ENCODE results near the gene IQCB1. TPM values are rescaled to one million over a fixed set of nuclear protein-coding genes. Genes with fewer than 3 reads are reported as not detected.

The IQCB1 gene
- total RNA-seq, 1 donor from 2014 or later = 89.6 TPM

- no peaks in the 10 kb centered on the region for H3K27me3 Mint-ChIP-seq (ENCODE audit: insufficient read depth, low read depth)
- Histone ChIP-seq H3K9me3 (ENCODE audit: low read depth) (no peaks in the 10 kb centered on the region), H3K79me2 (ENCODE audit: low read depth) (no peaks in the 10 kb centered on the region), H3K4me1 (no peaks in the 10 kb centered on the region), H3K27ac (no peak overlapping the region), H3K4me2 (no peak overlapping the region), H2AFZ (replicated peaks) (no peak overlapping the region), H3K36me3 (peaks cover 4% of the 10 kb centered on the region), H3F3A (ENCODE audit: low read depth) (no peaks in the 10 kb centered on the region), H3K4me3 (no peak overlapping the region), H3K9ac (no peak overlapping the region), H3K27me3 (no peaks in the 10 kb centered on the region), H4K20me1 (ENCODE audit: low read depth) (no peaks in the 10 kb centered on the region)
- no peaks in the 10 kb centered on the region for H3K9me3 Mint-ChIP-seq
- no peak for TF ChIP-seq EZH2 (IDR thresholded peaks at IDR 0.05)
- TF ChIP-seq EZH2phosphoT487 (IDR thresholded peaks at IDR 0.05) = no peak
- TF ChIP-seq CTCF (IDR thresholded peaks at IDR 0.05) = no peak
- no peak overlapping the region for H3K27ac Mint-ChIP-seq
- H3K4me1 Mint-ChIP-seq = no peaks in the 10 kb centered on the region
- H3K36me3 Mint-ChIP-seq = peaks cover 6% of the 10 kb centered on the region
- H3K4me3 Mint-ChIP-seq = no peak overlapping the region
- no peak for DNase-seq (ENCODE audit: low spot score)
These were observed 34.0 kb downstream of the IQCB1 start for GRCh38 chr3:121800906-121801305.

- no peak overlapping the region for H3K27ac Mint-ChIP-seq
These were observed 37.9 kb downstream of the IQCB1 start for GRCh38 chr3:121796970-121797369.

GRCh38 chr3:121794264-121794983, 40.4 kb downstream of the IQCB1 start:
- no peak overlapping the region for H3K9ac ChIP-seq

More at GRCh38 chr3:121796970-121797369, 37.9 kb downstream of the IQCB1 start:
- no peaks in the 10 kb centered on the region for H3K79me2 ChIP-seq (ENCODE audit: low read depth)
- H3K4me3 ChIP-seq = no peak overlapping the region
- no peak for DNase-seq (ENCODE audit: low spot score)
- H3K27ac ChIP-seq = no peak overlapping the region
- no peak overlapping the region for H3K4me3 Mint-ChIP-seq
- no peak overlapping the region for H3K9ac ChIP-seq
- H4K20me1 ChIP-seq (ENCODE audit: low read depth) = no peaks in the 10 kb centered on the region
- H3K4me1 Mint-ChIP-seq = no peaks in the 10 kb centered on the region
- no peaks in the 10 kb centered on the region for H3K4me1 ChIP-seq
- peaks cover 4% of the 10 kb centered on the region for H3K36me3 ChIP-seq
- no peaks in the 10 kb centered on the region for H3K9me3 Mint-ChIP-seq
- H3K9me3 ChIP-seq (ENCODE audit: low read depth) = no peaks in the 10 kb centered on the region
- no peaks in the 10 kb centered on the region for H3F3A ChIP-seq (ENCODE audit: low read depth)
- H3K27me3 Mint-ChIP-seq (ENCODE audit: insufficient read depth, low read depth) = no peaks in the 10 kb centered on the region
- H3K36me3 Mint-ChIP-seq = peaks cover 7% of the 10 kb centered on the region
- H3K4me2 ChIP-seq = no peak overlapping the region
- H3K27me3 ChIP-seq = no peaks in the 10 kb centered on the region
- no peak for TF ChIP-seq EZH2 (IDR thresholded peaks at IDR 0.05)
- no peak overlapping the region for H2AFZ ChIP-seq (replicated peaks)

More at GRCh38 chr3:121794264-121794983, 40.4 kb downstream of the IQCB1 start:
- Histone ChIP-seq H2AFZ (replicated peaks) (no peak overlapping the region), H3K79me2 (ENCODE audit: low read depth) (no peaks in the 10 kb centered on the region), H3K4me2 (no peak overlapping the region), H3K36me3 (peaks cover 4% of the 10 kb centered on the region), H3F3A (ENCODE audit: low read depth) (no peaks in the 10 kb centered on the region), H4K20me1 (ENCODE audit: low read depth) (no peaks in the 10 kb centered on the region), H3K27me3 (no peaks in the 10 kb centered on the region), H3K27ac (no peak overlapping the region), H3K9me3 (ENCODE audit: low read depth) (no peaks in the 10 kb centered on the region), H3K4me1 (no peaks in the 10 kb centered on the region), H3K4me3 (no peak overlapping the region)
- no peak for DNase-seq (ENCODE audit: low spot score)
- Mint-ChIP-seq H3K4me3 (no peak overlapping the region), H3K36me3 (peaks cover 7% of the 10 kb centered on the region), H3K4me1 (no peaks in the 10 kb centered on the region), H3K9me3 (no peaks in the 10 kb centered on the region), H3K27ac (no peak overlapping the region), H3K27me3 (ENCODE audit: insufficient read depth, low read depth) (no peaks in the 10 kb centered on the region)
- TF ChIP-seq EZH2phosphoT487 (IDR thresholded peaks at IDR 0.05) (no peak), EZH2 (IDR thresholded peaks at IDR 0.05) (no peak), CTCF (IDR thresholded peaks at IDR 0.05) (no peak)

All from neural progenitor cell (in vitro differentiated cells).